ENCODE data around the gene MALT1. TPM values are rescaled to one million over a fixed set of nuclear protein-coding genes. Genes with fewer than 3 reads are reported as not detected.
"Not testable (repeated sequence)": the region's sequence is repeated elsewhere in the genome, so short reads cannot be mapped to it uniquely, and the experiment has no call there.

Gene MALT1
- total RNA-seq, 1 donor from 2014 or later: 45.7 TPM

GRCh38 chr18:58653144-58653722 lies 18.0 kb upstream of the MALT1 start:
- not testable (repeated sequence) for DNase-seq (ENCODE audit: low spot score)

GRCh38 chr18:58653814-58654509 lies 17.3 kb upstream of the MALT1 start:
- no peak for DNase-seq (ENCODE audit: low spot score)

GRCh38 chr18:58654896-58655614 lies 16.2 kb upstream of the MALT1 start:
- DNase-seq (ENCODE audit: low spot score): no peak

GRCh38 chr18:58657081-58657480 lies 14.2 kb upstream of the MALT1 start:
- DNase-seq (ENCODE audit: low spot score): no peak

GRCh38 chr18:58657494-58657893 lies 13.8 kb upstream of the MALT1 start:
- no peak for DNase-seq (ENCODE audit: low spot score)

GRCh38 chr18:58659691-58660090 lies 11.6 kb upstream of the MALT1 start:
- no peak for DNase-seq (ENCODE audit: low spot score)

GRCh38 chr18:58660915-58661314 lies 10.3 kb upstream of the MALT1 start:
- no peak for DNase-seq (ENCODE audit: low spot score)

- peak; percentile 36 for DNase-seq (ENCODE audit: low spot score)
These were observed 9.8 kb upstream of the MALT1 start for GRCh38 chr18:58661423-58661822.

GRCh38 chr18:58662118-58662517 lies 9.1 kb upstream of the MALT1 start:
- no peak for DNase-seq (ENCODE audit: low spot score)

GRCh38 chr18:58666176-58666575 lies 5.1 kb upstream of the MALT1 start:
- peak; percentile 53 for DNase-seq (ENCODE audit: low spot score)

GRCh38 chr18:58668211-58668610 lies 3.1 kb upstream of the MALT1 start:
- DNase-seq (ENCODE audit: low spot score): no peak

- DNase-seq (ENCODE audit: low spot score): peak; percentile 42
These were observed 2.4 kb upstream of the MALT1 start for GRCh38 chr18:58668897-58669296.

- DNase-seq (ENCODE audit: low spot score): no peak
These were observed 1.4 kb upstream of the MALT1 start for GRCh38 chr18:58669731-58670378.

- no peak for DNase-seq (ENCODE audit: low spot score)
These were observed 708 bp upstream of the MALT1 start for GRCh38 chr18:58670404-58671110.

- peak; percentile 63 for DNase-seq (ENCODE audit: low spot score)
These were observed 633 bp downstream of the MALT1 start for GRCh38 chr18:58671632-58672564.

- DNase-seq (ENCODE audit: low spot score): no peak
These were observed 2.9 kb downstream of the MALT1 start for GRCh38 chr18:58674159-58674558.

- DNase-seq (ENCODE audit: low spot score): no peak
These were observed 3.7 kb downstream of the MALT1 start for GRCh38 chr18:58674863-58675472.

- no peak for DNase-seq (ENCODE audit: low spot score)
These were observed 5.0 kb downstream of the MALT1 start for GRCh38 chr18:58676270-58676669.

GRCh38 chr18:58682429-58683069 lies 11.3 kb downstream of the MALT1 start:
- DNase-seq (ENCODE audit: low spot score): peak; percentile 76

GRCh38 chr18:58687871-58688308 lies 16.6 kb downstream of the MALT1 start:
- no peak for DNase-seq (ENCODE audit: low spot score)

All from umbilical cord (tissue), 2 donors.